ENCODE data around the gene OR7D2.

DNA sequence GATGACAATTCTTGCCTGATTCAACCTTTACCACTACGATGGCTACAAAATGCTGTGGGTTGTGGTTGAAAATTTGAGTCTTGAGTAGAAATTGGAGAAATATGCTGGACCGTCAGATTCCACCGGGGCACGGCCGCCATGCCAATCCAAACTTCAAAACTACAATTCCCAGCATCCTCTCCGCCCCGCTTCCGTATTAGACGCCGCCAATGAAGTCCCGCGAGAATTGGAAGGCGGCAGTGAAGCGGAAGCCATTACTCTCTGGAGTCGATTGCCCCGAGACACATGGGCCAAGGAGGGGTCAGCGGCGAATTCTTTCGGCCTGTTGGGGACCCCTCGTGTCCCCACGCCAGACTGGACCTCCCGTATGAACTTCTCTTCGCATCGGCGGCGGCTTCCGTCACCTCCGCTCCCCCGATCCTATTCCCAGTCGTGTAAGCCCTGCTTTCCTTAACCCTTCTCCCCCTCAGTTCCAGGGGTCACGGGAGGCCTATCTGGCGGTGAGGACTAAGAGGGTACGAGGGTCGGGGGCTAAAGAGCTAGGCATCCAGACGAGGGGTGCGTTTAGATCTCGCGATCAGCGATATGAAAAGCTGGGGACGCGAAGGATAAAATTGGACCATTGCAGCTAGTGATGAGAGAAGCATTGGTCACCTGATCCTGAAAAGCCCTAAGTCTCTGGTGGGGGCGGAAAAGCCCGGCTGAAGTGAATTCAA lies 38.5 kb upstream of the OR7D2 start, which contains the start of gene ZNF317:
- TF ChIP-seq, protein P1, sequence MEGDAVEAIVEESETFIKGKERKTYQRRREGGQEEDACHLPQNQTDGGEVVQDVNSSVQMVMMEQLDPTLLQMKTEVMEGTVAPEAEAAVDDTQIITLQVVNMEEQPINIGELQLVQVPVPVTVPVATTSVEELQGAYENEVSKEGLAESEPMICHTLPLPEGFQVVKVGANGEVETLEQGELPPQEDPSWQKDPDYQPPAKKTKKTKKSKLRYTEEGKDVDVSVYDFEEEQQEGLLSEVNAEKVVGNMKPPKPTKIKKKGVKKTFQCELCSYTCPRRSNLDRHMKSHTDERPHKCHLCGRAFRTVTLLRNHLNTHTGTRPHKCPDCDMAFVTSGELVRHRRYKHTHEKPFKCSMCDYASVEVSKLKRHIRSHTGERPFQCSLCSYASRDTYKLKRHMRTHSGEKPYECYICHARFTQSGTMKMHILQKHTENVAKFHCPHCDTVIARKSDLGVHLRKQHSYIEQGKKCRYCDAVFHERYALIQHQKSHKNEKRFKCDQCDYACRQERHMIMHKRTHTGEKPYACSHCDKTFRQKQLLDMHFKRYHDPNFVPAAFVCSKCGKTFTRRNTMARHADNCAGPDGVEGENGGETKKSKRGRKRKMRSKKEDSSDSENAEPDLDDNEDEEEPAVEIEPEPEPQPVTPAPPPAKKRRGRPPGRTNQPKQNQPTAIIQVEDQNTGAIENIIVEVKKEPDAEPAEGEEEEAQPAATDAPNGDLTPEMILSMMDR (IDR thresholded peaks at IDR 0.05), result no peak
- TF ChIP-seq POLR2A (IDR thresholded peaks at IDR 0.05), result peak in 2 of 3 donors; percentile 66 to 70

Measured in body of pancreas (tissue), 4 donors.